ENCODE data around the gene ZSWIM9. TPM values are rescaled to one million over a fixed set of nuclear protein-coding genes. Genes with fewer than 3 reads are reported as not detected.

The ZSWIM9 gene
- polyA plus RNA-seq, 1 donor from 2014 or later: 2.6 TPM

GRCh38 chr19:48121909-48122371, 48.5 kb upstream of the ZSWIM9 start:
- H3K9ac ChIP-seq (ENCODE audit: low read length): no peak overlapping the region
- no peak overlapping the region for H3K27ac ChIP-seq (ENCODE audit: low read length)
- no peaks in the 10 kb centered on the region for H3K79me2 ChIP-seq (replicated peaks; ENCODE audit: insufficient read depth, low read length)
- no peaks in the 10 kb centered on the region for H3K9me3 ChIP-seq (ENCODE audit: low read length)
- no peak overlapping the region for H3K4me3 ChIP-seq (ENCODE audit: low read length)
- no peaks in the 10 kb centered on the region for H4K20me1 ChIP-seq (ENCODE audit: insufficient read depth)
- no peaks in the 10 kb centered on the region for H3K9me2 ChIP-seq (ENCODE audit: insufficient read depth, low read length)
- no peak overlapping the region for H3K4me2 ChIP-seq (ENCODE audit: low read length)
- no peak for TF ChIP-seq EZH2 (IDR thresholded peaks at IDR 0.05; ENCODE audit: borderline replicate concordance, insufficient read depth, low read length, poor library complexity, severe bottlenecking)
- TF ChIP-seq CTCF (IDR thresholded peaks at IDR 0.05; ENCODE audit: poor library complexity, severe bottlenecking): no peak
- H3F3A ChIP-seq (ENCODE audit: insufficient read depth, low read length, poor library complexity, severe bottlenecking): no peaks in the 10 kb centered on the region
- no peak overlapping the region for H2AFZ ChIP-seq (ENCODE audit: low read depth, low read length)
- no peaks in the 10 kb centered on the region for H3K36me3 ChIP-seq (ENCODE audit: insufficient read depth, low read length)
- no peaks in the 10 kb centered on the region for H3K27me3 ChIP-seq (ENCODE audit: insufficient read depth, low read depth, low read length)

GRCh38 chr19:48122421-48122820, 48.1 kb upstream of the ZSWIM9 start:
- Histone ChIP-seq H3K4me3 (ENCODE audit: low read length) (no peak overlapping the region), H3K27ac (ENCODE audit: low read length) (no peak overlapping the region), H3K9me3 (ENCODE audit: low read length) (no peaks in the 10 kb centered on the region), H3K79me2 (replicated peaks; ENCODE audit: insufficient read depth, low read length) (no peaks in the 10 kb centered on the region), H2AFZ (ENCODE audit: low read depth, low read length) (no peak overlapping the region), H4K20me1 (ENCODE audit: insufficient read depth) (no peaks in the 10 kb centered on the region), H3K36me3 (ENCODE audit: insufficient read depth, low read length) (peaks cover 3% of the 10 kb centered on the region), H3K27me3 (ENCODE audit: insufficient read depth, low read depth, low read length) (no peaks in the 10 kb centered on the region), H3K4me2 (ENCODE audit: low read length) (no peak overlapping the region), H3K9ac (ENCODE audit: low read length) (no peak overlapping the region), H3F3A (ENCODE audit: insufficient read depth, low read length, poor library complexity, severe bottlenecking) (no peaks in the 10 kb centered on the region), H3K9me2 (ENCODE audit: insufficient read depth, low read length) (no peaks in the 10 kb centered on the region)
- TF ChIP-seq SMC3 (conservative IDR thresholded peaks at IDR 0.05; ENCODE audit: poor library complexity): no peak
- no peak for TF ChIP-seq TAF1 (IDR thresholded peaks at IDR 0.05; ENCODE audit: low read depth)
- TF ChIP-seq MXI1 (conservative IDR thresholded peaks at IDR 0.05; ENCODE audit: poor library complexity, severe bottlenecking): no peak
- TF ChIP-seq POLR2AphosphoS5 (IDR thresholded peaks at IDR 0.05): no peak

GRCh38 chr19:48123907-48124651, 46.4 kb upstream of the ZSWIM9 start:
- no peak overlapping the region for H2AFZ ChIP-seq (ENCODE audit: low read depth, low read length)
- H4K20me1 ChIP-seq (ENCODE audit: insufficient read depth): no peaks in the 10 kb centered on the region
- TF ChIP-seq SMC3 (conservative IDR thresholded peaks at IDR 0.05; ENCODE audit: poor library complexity) (no peak), TAF1 (IDR thresholded peaks at IDR 0.05; ENCODE audit: low read depth) (no peak)
- peaks cover 4% of the 10 kb centered on the region for H3K36me3 ChIP-seq (ENCODE audit: insufficient read depth, low read length)
- H3K9me2 ChIP-seq (ENCODE audit: insufficient read depth, low read length): no peaks in the 10 kb centered on the region
- H3F3A ChIP-seq (ENCODE audit: insufficient read depth, low read length, poor library complexity, severe bottlenecking): no peaks in the 10 kb centered on the region
- no peak overlapping the region for H3K27ac ChIP-seq (ENCODE audit: low read length)
- no peaks in the 10 kb centered on the region for H3K79me2 ChIP-seq (replicated peaks; ENCODE audit: insufficient read depth, low read length)
- H3K4me2 ChIP-seq (ENCODE audit: low read length): no peak overlapping the region
- H3K27me3 ChIP-seq (ENCODE audit: insufficient read depth, low read depth, low read length): no peaks in the 10 kb centered on the region
- H3K9me3 ChIP-seq (ENCODE audit: low read length): no peaks in the 10 kb centered on the region
- H3K9ac ChIP-seq (ENCODE audit: low read length): no peak overlapping the region
- H3K4me3 ChIP-seq (ENCODE audit: low read length): no peak overlapping the region

- TF ChIP-seq EZH2 (IDR thresholded peaks at IDR 0.05; ENCODE audit: borderline replicate concordance, insufficient read depth, low read length, poor library complexity, severe bottlenecking) (no peak), RAD21 (conservative IDR thresholded peaks at IDR 0.05) (no peak), EP300 (conservative IDR thresholded peaks at IDR 0.05; ENCODE audit: poor library complexity, severe bottlenecking) (no peak), SMC3 (conservative IDR thresholded peaks at IDR 0.05; ENCODE audit: poor library complexity) (no peak), MXI1 (conservative IDR thresholded peaks at IDR 0.05; ENCODE audit: poor library complexity, severe bottlenecking) (no peak), TAF1 (IDR thresholded peaks at IDR 0.05; ENCODE audit: low read depth) (no peak), CTCF (IDR thresholded peaks at IDR 0.05; ENCODE audit: poor library complexity, severe bottlenecking) (no peak), REST (IDR thresholded peaks at IDR 0.05; ENCODE audit: borderline replicate concordance) (no peak), POLR2AphosphoS5 (IDR thresholded peaks at IDR 0.05) (no peak)
- H3F3A ChIP-seq (ENCODE audit: insufficient read depth, low read length, poor library complexity, severe bottlenecking): no peaks in the 10 kb centered on the region
- H2AFZ ChIP-seq (ENCODE audit: low read depth, low read length): no peak overlapping the region
- H3K4me3 ChIP-seq (ENCODE audit: low read length): no peak overlapping the region
- H3K36me3 ChIP-seq (ENCODE audit: insufficient read depth, low read length): peaks cover 4% of the 10 kb centered on the region
- H3K4me2 ChIP-seq (ENCODE audit: low read length): no peak overlapping the region
- H3K79me2 ChIP-seq (replicated peaks; ENCODE audit: insufficient read depth, low read length): no peaks in the 10 kb centered on the region
- H3K9me3 ChIP-seq (ENCODE audit: low read length): no peaks in the 10 kb centered on the region
- H3K9me2 ChIP-seq (ENCODE audit: insufficient read depth, low read length): no peaks in the 10 kb centered on the region
- no peaks in the 10 kb centered on the region for H4K20me1 ChIP-seq (ENCODE audit: insufficient read depth)
- no peaks in the 10 kb centered on the region for H3K27me3 ChIP-seq (ENCODE audit: insufficient read depth, low read depth, low read length)
- no peak overlapping the region for H3K9ac ChIP-seq (ENCODE audit: low read length)
- no peak overlapping the region for H3K27ac ChIP-seq (ENCODE audit: low read length)
Measured at GRCh38 chr19:48127561-48127960, 42.9 kb upstream of the ZSWIM9 start.
